Ramos (cell line): ENCODE data around the gene TPX2.

Experiments used
- in situ Hi-C: fragments of 300-500 bp; cut with MboI; formaldehyde crosslinking; loops from one replicate; pipeline ENCODE4 v1.14.3; 2022; ENCODE audit warnings: low sequenced_read_pairs; ENCODE audit not compliant: unreplicated experiment

Gene TPX2

GRCh38 chr20:31843881-31844280, 104.8 kb downstream of the TPX2 start:
- in situ Hi-C loops, result no loop called here

- in situ Hi-C loops, result no loop called here
Observed at GRCh38 chr20:31844737-31845299, 105.7 kb downstream of the TPX2 start.

GRCh38 chr20:31845300-31845863, 106.3 kb downstream of the TPX2 start, which contains the start of gene FOXS1:
Gene FOXS1 (minus strand): TSS chr20:31845604. CDS start chr20:31845542, 62 bp downstream.
- in situ Hi-C loops, result no loop called here

GRCh38 chr20:31846793-31847138, 107.7 kb downstream of the TPX2 start:
- in situ Hi-C loops, result no loop called here

DNA sequence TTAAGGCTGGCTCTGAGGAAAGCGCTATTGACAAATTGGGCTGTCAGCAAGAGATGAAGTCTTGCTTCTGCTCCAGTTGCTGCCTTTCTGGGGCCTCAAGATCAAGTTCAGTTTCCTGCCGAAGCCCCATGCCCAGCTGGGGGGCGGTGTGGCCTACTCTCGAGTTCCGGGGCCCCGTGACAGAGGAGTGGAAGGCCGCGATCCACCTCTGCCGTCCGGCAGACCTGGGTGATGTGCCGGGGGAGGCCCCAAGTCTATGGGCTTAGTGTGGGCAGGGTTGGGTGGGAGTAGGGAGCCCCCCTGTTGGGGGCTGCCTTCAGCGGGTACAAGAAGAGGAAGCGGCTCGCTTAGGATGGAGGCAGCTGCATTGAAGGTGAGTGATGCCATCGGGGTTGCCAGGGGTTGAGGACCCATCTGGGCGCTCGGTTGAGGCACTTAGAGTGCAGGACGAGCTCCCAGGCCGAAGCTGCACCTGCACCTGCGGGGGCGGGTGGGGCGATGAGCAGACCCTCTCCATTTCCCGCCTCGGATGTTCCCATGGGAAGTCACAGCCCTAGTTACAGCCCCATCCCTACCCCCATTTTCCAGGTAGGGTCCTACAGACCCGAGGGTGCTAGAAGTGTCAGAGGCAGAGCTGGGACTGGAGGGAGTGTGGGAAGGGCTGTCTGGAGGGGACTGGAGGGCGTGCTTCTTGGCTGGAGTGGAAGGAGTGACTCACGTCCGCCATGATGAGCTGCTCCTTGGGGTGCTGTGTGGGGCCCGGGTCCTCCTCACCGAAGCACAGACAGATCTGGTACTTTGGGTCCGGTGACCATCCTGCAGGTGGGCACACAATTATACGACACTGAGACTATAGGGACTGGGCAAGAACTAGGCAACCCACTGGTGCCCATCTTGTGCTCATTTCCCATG, 109.3 kb downstream of the TPX2 start:
- in situ Hi-C loops, result no loop called here

- in situ Hi-C loops, result no loop called here
Observed at GRCh38 chr20:31849306-31849930, 110.3 kb downstream of the TPX2 start.
